Astrocyte (in vitro differentiated cells and primary cell): Measurements from ENCODE around the gene UGT1A3.

Experiments used
- EZH2 ChIP-seq: IDR thresholded peaks from 2 replicates; pipeline ENCODE4 v1.6.1; 2012; ENCODE audit warnings: mild to moderate bottlenecking, low read length, inconsistent platforms; ENCODE audit not compliant: insufficient read depth
- TF ChIP-seq, protein P1 (sequence below): IDR thresholded peaks from 2 replicates; pipeline ENCODE4 v1.5.1; 2011; ENCODE audit warnings: low read depth, mild to moderate bottlenecking, inconsistent platforms, low read length, moderate library complexity; ENCODE audit not compliant: insufficient read depth

DNA sequence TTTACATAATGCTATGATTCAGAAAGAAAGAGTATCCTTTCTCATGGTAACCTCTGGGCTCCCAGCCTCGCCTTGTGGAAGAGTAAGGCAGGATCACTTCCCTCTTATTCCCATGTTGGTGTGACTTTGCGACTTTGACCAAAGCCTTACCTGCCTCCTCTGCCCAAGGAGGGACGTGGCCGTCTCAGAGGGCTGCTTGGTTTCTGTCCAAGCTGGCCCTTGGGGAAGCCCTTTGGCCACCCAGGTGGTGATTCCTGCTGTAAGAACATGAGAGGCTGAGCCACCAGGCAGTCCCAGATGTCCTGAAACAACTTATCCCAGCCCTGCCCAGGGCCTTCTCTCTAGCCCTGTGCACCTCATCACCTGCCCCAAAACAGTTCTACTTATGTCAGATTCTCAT lies 30.1 kb upstream of the UGT1A3 start:
- TF ChIP-seq, protein P1, sequence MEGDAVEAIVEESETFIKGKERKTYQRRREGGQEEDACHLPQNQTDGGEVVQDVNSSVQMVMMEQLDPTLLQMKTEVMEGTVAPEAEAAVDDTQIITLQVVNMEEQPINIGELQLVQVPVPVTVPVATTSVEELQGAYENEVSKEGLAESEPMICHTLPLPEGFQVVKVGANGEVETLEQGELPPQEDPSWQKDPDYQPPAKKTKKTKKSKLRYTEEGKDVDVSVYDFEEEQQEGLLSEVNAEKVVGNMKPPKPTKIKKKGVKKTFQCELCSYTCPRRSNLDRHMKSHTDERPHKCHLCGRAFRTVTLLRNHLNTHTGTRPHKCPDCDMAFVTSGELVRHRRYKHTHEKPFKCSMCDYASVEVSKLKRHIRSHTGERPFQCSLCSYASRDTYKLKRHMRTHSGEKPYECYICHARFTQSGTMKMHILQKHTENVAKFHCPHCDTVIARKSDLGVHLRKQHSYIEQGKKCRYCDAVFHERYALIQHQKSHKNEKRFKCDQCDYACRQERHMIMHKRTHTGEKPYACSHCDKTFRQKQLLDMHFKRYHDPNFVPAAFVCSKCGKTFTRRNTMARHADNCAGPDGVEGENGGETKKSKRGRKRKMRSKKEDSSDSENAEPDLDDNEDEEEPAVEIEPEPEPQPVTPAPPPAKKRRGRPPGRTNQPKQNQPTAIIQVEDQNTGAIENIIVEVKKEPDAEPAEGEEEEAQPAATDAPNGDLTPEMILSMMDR: no peak
- TF ChIP-seq EZH2: no peak
